ENCODE results near the gene AP1B1. TPM values are rescaled to one million over a fixed set of nuclear protein-coding genes. Genes with fewer than 3 reads are reported as not detected.

Gene AP1B1
- total and polyA plus RNA-seq, 2 donors from 2014 or later, result 50.5 to 82.9 TPM

DNA sequence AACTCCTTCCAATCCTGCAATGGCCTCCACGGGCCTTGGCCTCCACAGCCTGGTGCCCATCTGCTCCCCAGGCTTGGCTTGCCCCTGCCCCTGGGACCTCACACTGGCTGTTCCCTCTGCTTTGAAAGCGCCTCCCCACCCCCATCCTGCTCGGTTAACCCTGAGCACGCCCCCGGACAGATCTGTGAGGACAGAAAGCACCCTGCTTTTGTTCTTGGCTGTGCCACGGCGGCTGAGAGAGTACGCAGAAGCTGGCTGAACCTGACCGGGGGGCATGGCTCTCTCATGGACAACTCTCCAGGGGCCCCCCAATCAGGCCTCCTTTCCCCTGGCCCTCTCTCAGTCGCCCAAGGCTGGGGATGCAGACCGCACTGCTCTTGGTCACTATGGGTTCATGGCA, 52.7 kb downstream of the AP1B1 start:
- no peak overlapping the region for H3K4me3 ChIP-seq (ENCODE audit: low read length in 3 of 3)
- intact Hi-C loops (cut with DNase I), result no loop called here
- H3K9me3 ChIP-seq (ENCODE audit: control insufficient read depth in 2 of 3, insufficient read depth in 1 of 3, low read length in 3 of 3), result no peaks in the 10 kb centered on the region
- H3K9ac ChIP-seq (ENCODE audit: low read length in 3 of 3), result no peak overlapping the region
- H3K4me1 ChIP-seq (ENCODE audit: control insufficient read depth in 2 of 3, insufficient read depth in 2 of 3, low read depth in 1 of 3, low read length in 3 of 3), result no peaks in the 10 kb centered on the region
- H3K27ac ChIP-seq (ENCODE audit: low read depth in 2 of 2, low read length in 2 of 2), result no peak overlapping the region
- TF ChIP-seq CTCF (IDR thresholded peaks at IDR 0.05; ENCODE audit: borderline replicate concordance, extremely low read depth, insufficient read depth), result no peak
- H3K36me3 ChIP-seq (ENCODE audit: control insufficient read depth in 2 of 3, insufficient read depth in 3 of 3, low read length in 3 of 3), result peaks cover 0 to 40% (median 28%) of the 10 kb centered on the region in 3 donors
- FAIRE-seq (no peak), DNase-seq (no peak)
- H3K27me3 ChIP-seq (ENCODE audit: control insufficient read depth, insufficient read depth, low read length), result no peaks in the 10 kb centered on the region

- DNase-seq, result no peak
- H3K4me3 ChIP-seq (ENCODE audit: low read length in 3 of 3), result no peak overlapping the region
- no peak overlapping the region for H3K27ac ChIP-seq (ENCODE audit: low read depth in 2 of 2, low read length in 2 of 2)
- H3K9ac ChIP-seq (ENCODE audit: low read length in 3 of 3), result no peak overlapping the region
- no peaks in the 10 kb centered on the region for H3K4me1 ChIP-seq (ENCODE audit: control insufficient read depth in 2 of 3, insufficient read depth in 2 of 3, low read depth in 1 of 3, low read length in 3 of 3)
- no peak for TF ChIP-seq CTCF (IDR thresholded peaks at IDR 0.05; ENCODE audit: borderline replicate concordance, extremely low read depth, insufficient read depth)
- no peaks in the 10 kb centered on the region for H3K9me3 ChIP-seq (ENCODE audit: control insufficient read depth in 2 of 3, insufficient read depth in 1 of 3, low read length in 3 of 3)
- H3K36me3 ChIP-seq (ENCODE audit: control insufficient read depth in 2 of 3, insufficient read depth in 3 of 3, low read length in 3 of 3), result peaks cover 0 to 32% (median 26%) of the 10 kb centered on the region in 3 donors
- no peak for FAIRE-seq
- no peaks in the 10 kb centered on the region for H3K27me3 ChIP-seq (ENCODE audit: control insufficient read depth, insufficient read depth, low read length)
- intact Hi-C loops (cut with DNase I), result no loop called here
These were observed 53.5 kb downstream of the AP1B1 start for GRCh38 chr22:29334696-29335344.

DNA sequence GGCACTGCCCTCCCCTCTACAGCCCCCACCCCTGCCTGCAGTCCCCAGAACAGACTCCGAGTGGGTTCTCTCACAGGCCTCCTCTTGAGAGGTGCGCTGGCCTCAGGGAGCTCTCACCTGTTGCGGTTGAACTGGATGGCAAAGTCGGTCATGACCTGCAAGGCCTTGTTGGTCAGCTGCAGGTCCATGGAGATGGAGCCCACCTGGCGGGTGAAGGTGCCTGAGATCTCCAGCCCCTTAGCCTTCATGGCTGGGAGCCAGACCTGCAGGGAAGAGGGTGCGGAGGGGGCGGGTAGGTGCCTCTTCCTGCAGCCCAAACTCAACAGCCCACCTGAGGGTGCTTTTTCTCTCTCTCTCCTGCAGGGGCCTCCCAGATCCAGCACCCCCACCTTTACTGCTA, 54.2 kb downstream of the AP1B1 start:
- H3K27me3 ChIP-seq (ENCODE audit: control insufficient read depth, insufficient read depth, low read length), result no peaks in the 10 kb centered on the region
- FAIRE-seq (no peak), DNase-seq (no peak)
- intact Hi-C loops (cut with DNase I), result no loop called here
- H3K4me3 ChIP-seq (ENCODE audit: low read length in 3 of 3), result no peak overlapping the region
- H3K36me3 ChIP-seq (ENCODE audit: control insufficient read depth in 2 of 3, insufficient read depth in 3 of 3, low read length in 3 of 3), result peaks cover 0 to 29% (median 28%) of the 10 kb centered on the region in 3 donors
- no peaks in the 10 kb centered on the region for H3K9me3 ChIP-seq (ENCODE audit: control insufficient read depth in 2 of 3, insufficient read depth in 1 of 3, low read length in 3 of 3)
- H3K27ac ChIP-seq (ENCODE audit: low read depth in 2 of 2, low read length in 2 of 2), result no peak overlapping the region
- no peak overlapping the region for H3K9ac ChIP-seq (ENCODE audit: low read length in 3 of 3)
- no peaks in the 10 kb centered on the region for H3K4me1 ChIP-seq (ENCODE audit: control insufficient read depth in 2 of 3, insufficient read depth in 2 of 3, low read depth in 1 of 3, low read length in 3 of 3)
- no peak for TF ChIP-seq CTCF (IDR thresholded peaks at IDR 0.05; ENCODE audit: borderline replicate concordance, extremely low read depth, insufficient read depth)
